HEK293 (cell line): ENCODE data around the gene ERGIC1.

Experiments used
- CTCF ChIA-PET: fragments of 350-600 bp; formaldehyde crosslinking; extraction: SDS; loops from one replicate; lab custom pipeline; 2021; ENCODE audit warnings: antibody characterized with exemption; lab: Yijun Ruan, JAX
- POLR2A ChIA-PET: fragments of 300-600 bp; formaldehyde crosslinking; extraction: SDS; loops from one replicate; lab custom pipeline; 2020; ENCODE audit warnings: antibody characterized with exemption, inconsistent platforms; lab: Yijun Ruan, JAX
- H3K27ac ChIP-seq: fragments of 200-500 bp; sonication (Bioruptor generic); 2 replicates; pipeline ENCODE4 v1.5.1; 2014; ENCODE audit warnings: low read depth, low read length, control low read depth, inconsistent platforms; ENCODE audit errors: extremely low read depth
- H3K36me3 ChIP-seq, 2 experiments: fragments of 200-500 bp in 1 of 2; sonication (Bioruptor generic) in 1 of 2; 1 replicate in 1 of 2; 2 replicates in 1 of 2; pipeline ENCODE4 v1.5.1; 2014 to 2017; ENCODE audit warnings: inconsistent platforms in 2 of 2, low read length in 2 of 2; ENCODE audit not compliant: control insufficient read depth in 2 of 2, insufficient read depth in 1 of 2
- H3K4me1 ChIP-seq: fragments of 200-500 bp; sonication (Bioruptor generic); 2 replicates; pipeline ENCODE4 v1.5.1; 2014; ENCODE audit warnings: mild to moderate bottlenecking, low read length, inconsistent platforms; ENCODE audit not compliant: control insufficient read depth, insufficient read depth
- H3K4me3 ChIP-seq: 2 replicates; pipeline ENCODE4 v1.5.1; 2011; ENCODE audit warnings: low read depth, mild to moderate bottlenecking, control low read depth, low read length, moderate library complexity
- H3K9me3 ChIP-seq: fragments of 200-500 bp; sonication (Bioruptor generic); 2 replicates; pipeline ENCODE4 v1.5.1; 2014; ENCODE audit warnings: low read depth, low read length, inconsistent platforms; ENCODE audit not compliant: control insufficient read depth, insufficient read depth
- BCL11A ChIP-seq: fragments of 450-650 bp; formaldehyde crosslinking; IDR thresholded peaks from 2 replicates; pipeline ENCODE4 v1.5.1; 2016; ENCODE audit warnings: low read depth, missing biosample characterization, missing genetic modification characterization
- REPIN1 ChIP-seq: fragments of 450-650 bp; formaldehyde crosslinking; IDR thresholded peaks from 2 replicates; pipeline ENCODE4 v1.5.1; 2017; ENCODE audit warnings: missing biosample characterization, missing genetic modification characterization, low read depth
- ZBTB44 ChIP-seq: fragments of 450-650 bp; IDR thresholded peaks from 2 replicates; pipeline ENCODE4 v1.5.1; 2018; ENCODE audit warnings: missing biosample characterization, mild to moderate bottlenecking, missing genetic modification characterization
- ZEB2 ChIP-seq: fragments of 450-650 bp; formaldehyde crosslinking; IDR thresholded peaks from 2 replicates; pipeline ENCODE4 v1.5.1; 2016; ENCODE audit warnings: missing biosample characterization, missing genetic modification characterization
- ZNF223 ChIP-seq: fragments of 450-650 bp; formaldehyde crosslinking; IDR thresholded peaks from 2 replicates; pipeline ENCODE4 v1.5.1; 2016; ENCODE audit warnings: missing biosample characterization, missing genetic modification characterization
- ZNF518A ChIP-seq: fragments of 450-650 bp; formaldehyde crosslinking; conservative IDR thresholded peaks from 2 replicates; pipeline ENCODE4 v1.5.1; 2016; ENCODE audit warnings: low read depth, missing biosample characterization, missing genetic modification characterization
- ZNF560 ChIP-seq: fragments of 450-650 bp; formaldehyde crosslinking; IDR thresholded peaks from 2 replicates; pipeline ENCODE4 v1.5.1; 2017; ENCODE audit warnings: missing biosample characterization, missing genetic modification characterization, borderline replicate concordance
- ZNF600 ChIP-seq: fragments of 450-650 bp; formaldehyde crosslinking; IDR thresholded peaks from 2 replicates; pipeline ENCODE4 v1.5.1; 2016; ENCODE audit warnings: missing biosample characterization, missing genetic modification characterization
- ZNF776 ChIP-seq: fragments of 450-650 bp; formaldehyde crosslinking; IDR thresholded peaks from 2 replicates; pipeline ENCODE4 v1.5.0; 2017; ENCODE audit warnings: missing biosample characterization, missing genetic modification characterization, borderline replicate concordance
- ZNF843 ChIP-seq: fragments of 450-650 bp; formaldehyde crosslinking; IDR thresholded peaks from 2 replicates; pipeline ENCODE4 v1.5.1; 2016; ENCODE audit warnings: missing biosample characterization, missing genetic modification characterization
- ZSCAN4 ChIP-seq: fragments of 450-650 bp; formaldehyde crosslinking; IDR thresholded peaks from 2 replicates; pipeline ENCODE4 v1.5.1; 2017; ENCODE audit warnings: missing biosample characterization, missing genetic modification characterization

The ERGIC1 gene

DNA sequence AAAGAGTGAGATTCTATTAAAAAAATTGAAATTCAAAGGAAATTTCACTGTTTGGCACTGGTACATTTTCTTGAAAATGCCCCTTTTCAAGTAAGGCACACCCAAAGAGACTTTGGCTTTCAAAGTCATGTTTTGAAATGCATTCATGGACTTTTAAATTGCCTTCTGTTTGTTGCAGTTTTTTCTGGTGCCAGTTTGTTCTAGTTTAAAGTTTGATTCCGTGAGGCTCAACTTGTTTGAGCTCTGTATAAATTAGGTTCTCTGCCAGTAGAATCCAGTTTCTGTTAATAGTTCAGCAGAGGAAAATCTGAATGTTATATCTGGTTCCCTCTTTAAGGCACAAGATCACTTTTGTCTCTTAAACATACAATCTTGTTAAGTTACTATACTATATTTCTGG, 165.9 kb downstream of the ERGIC1 start (continued):
- TF ChIP-seq ZNF518A (tag by site-specific recombination) (no peak), ZBTB44 (tag by site-specific recombination) (no peak), ZEB2 (tag by site-specific recombination) (no peak), ZSCAN4 (no peak), ZNF223 (tag by site-specific recombination) (no peak), ZNF843 (tag by site-specific recombination) (no peak), REPIN1 (tag by site-specific recombination) (no peak), BCL11A (no peak), ZNF776 (tag by site-specific recombination) (no peak)
- TF ChIP-seq, all 188 proteins: peak for 0

- H3K36me3 ChIP-seq, result peaks cover 8 to 17% of the 10 kb centered on the region in 2 experiments
- ChIA-PET POLR2A (interaction anchor here (0.6 to 0.8 kb wide), 2 partner anchors 8 to 27 kb away, joined by 4 to 6 read pairs; no protein-coding TSS in a partner anchor), CTCF (interaction anchor here (0.6 kb wide), 1 partner anchor 293 kb away, joined by 4 read pairs; no protein-coding TSS in a partner anchor)
- no peak overlapping the region for H3K27ac ChIP-seq
- TF ChIP-seq ZNF560 (no peak), ZNF600 (tag by site-specific recombination) (0 out of 2 replicates have a peak, but pooled peaks have one; percentile 62)
- no peak overlapping the region for H3K4me3 ChIP-seq
- no peaks in the 10 kb centered on the region for H3K9me3 ChIP-seq
- 0 out of 2 replicates have a peak, but pooled peaks cover 2% of the 10 kb centered on the region for H3K4me1 ChIP-seq
Measured at GRCh38 chr5:173001229-173001841, 167.3 kb downstream of the ERGIC1 start.
